Measurements from ENCODE around the gene DSCAML1. TPM values are rescaled to one million over a fixed set of nuclear protein-coding genes. Genes with fewer than 3 reads are reported as not detected.

Gene DSCAML1
- total RNA-seq, 1 experiment from 2014 or later: 0.15 TPM

GRCh38 chr11:117462864-117463247 lies 334.2 kb downstream of the DSCAML1 start:
- Histone ChIP-seq H3K4ac (ENCODE audit: low read depth, low read length) (no peak overlapping the region), H3K9me3 (ENCODE audit: control insufficient read depth, low read depth, low read length) (no peaks in the 10 kb centered on the region), H3T11ph (ENCODE audit: low read length) (no peak overlapping the region), H3K4me2 (ENCODE audit: insufficient read depth, insufficient read length, low read length) (no peak overlapping the region), H3K14ac (ENCODE audit: insufficient read depth, low read length) (no peak overlapping the region), H2AFZ (ENCODE audit: low read length) (no peak overlapping the region), H4K20me1 (ENCODE audit: control insufficient read depth, insufficient read depth, insufficient read length) (peaks cover 2% of the 10 kb centered on the region), H3K27me3 (ENCODE audit: insufficient read depth, low read length) (no peaks in the 10 kb centered on the region), H3K56ac (ENCODE audit: insufficient read length, low read depth, low read length) (no peak overlapping the region), H4K5ac (ENCODE audit: insufficient read length, low read depth, low read length) (no peak overlapping the region), H2BK12ac (ENCODE audit: insufficient read length, low read depth, low read length) (no peak overlapping the region), H3K23me2 (ENCODE audit: insufficient read length, low read depth, low read length, poor library complexity, severe bottlenecking) (no peaks in the 10 kb centered on the region), H3K79me1 (ENCODE audit: insufficient read depth, low read depth, low read length, poor library complexity, severe bottlenecking) (no peaks in the 10 kb centered on the region), H2BK120ac (ENCODE audit: low read depth, low read length, poor library complexity, severe bottlenecking) (no peak overlapping the region), H3K23ac (ENCODE audit: insufficient read length, low read depth, low read length) (no peak overlapping the region), H2BK15ac (ENCODE audit: low read depth, low read length) (no peak overlapping the region), H3K9ac (ENCODE audit: extremely low read depth, insufficient read length, low read length) (no peak overlapping the region), H3K4me1 (ENCODE audit: insufficient read depth, low read length) (no peaks in the 10 kb centered on the region), H2BK20ac (ENCODE audit: low read depth, low read length, poor library complexity, severe bottlenecking) (no peak overlapping the region), H3K18ac (ENCODE audit: insufficient read length, low read depth, low read length) (no peak overlapping the region), H4K91ac (ENCODE audit: insufficient read length, low read depth, low read length) (no peak overlapping the region), H2BK5ac (ENCODE audit: insufficient read length, low read length) (no peak overlapping the region), H4K8ac (replicated peaks; ENCODE audit: insufficient read length, low read depth, low read length) (no peak overlapping the region), H3K27ac (ENCODE audit: insufficient read length, low read depth, low read length) (no peak overlapping the region), H3K79me2 (ENCODE audit: insufficient read depth, low read length) (no peaks in the 10 kb centered on the region), H2AK5ac (ENCODE audit: insufficient read length, low read length) (no peak overlapping the region)
- Mint-ChIP-seq H3K4me3 (no peak overlapping the region), H3K27me3 (ENCODE audit: low read depth) (peaks cover 11% of the 10 kb centered on the region), H3K4me1 (peaks cover 10 to 17% of the 10 kb centered on the region in 2 experiments), H3K27ac (no peak overlapping the region), H3K9me3 (no peaks in the 10 kb centered on the region), H3K36me3 (ENCODE audit: insufficient read depth in 1 of 3, low read depth in 3 of 3) (no peaks in the 10 kb centered on the region)
- WGBS (ENCODE audit: extremely low coverage, insufficient read length, low lambda C conversion rate): no CpG with 5 or more reads among the region's 8 CpGs
- no peak for TF ChIP-seq CTCF (conservative IDR thresholded peaks at IDR 0.05)
- DNase-seq: no peak

Data from H9 (cell line).